ENCODE data around the gene AHCYL2.

DNA sequence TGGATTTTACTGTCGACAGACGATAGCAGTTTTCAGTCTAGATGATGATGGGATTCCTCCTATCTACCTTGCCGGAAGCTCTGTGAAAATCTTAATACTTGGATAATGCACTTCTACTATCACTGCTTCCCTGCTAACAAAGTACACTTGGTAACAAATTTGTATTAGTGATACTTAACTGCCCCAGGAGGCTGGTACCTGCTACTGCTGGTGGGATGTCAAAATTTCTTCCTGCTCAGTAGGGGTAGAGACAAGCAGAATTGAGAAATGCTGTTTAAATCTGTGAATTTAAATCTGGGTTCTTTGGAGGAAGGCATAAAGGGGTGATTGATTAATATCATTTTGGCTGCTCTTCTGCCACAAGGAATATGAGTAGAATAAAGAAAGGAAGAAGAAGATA is 109.6 kb downstream of the AHCYL2 start:
- TF ChIP-seq EP300 (IDR thresholded peaks at IDR 0.05; ENCODE audit: low read depth): no peak
- no peak for TF ChIP-seq CTCF (IDR thresholded peaks at IDR 0.05)
